GM12878 (cell line): ENCODE measurements around the gene SLC25A39. TPM values are rescaled to one million over a fixed set of nuclear protein-coding genes. Genes with fewer than 3 reads are reported as not detected.
A peak's percentile ranks its signal among the peaks of the same experiment; 100 is the strongest.

Experiments
- ATF7 ChIP-seq: fragments of 450-650 bp; IDR thresholded peaks from 2 replicates; pipeline ENCODE4 v1.6.1; 2016; ENCODE audit warnings: low read depth, mild to moderate bottlenecking
- CBX3 ChIP-seq: fragments of 200-600 bp; sonication (generic); IDR thresholded peaks from 2 replicates; pipeline ENCODE4 v1.6.1; 2016; ENCODE audit warnings: low read depth, borderline replicate concordance
- CREB1 ChIP-seq: IDR thresholded peaks from 2 replicates; pipeline ENCODE4 v1.6.1; 2012; ENCODE audit warnings: low read depth, mild to moderate bottlenecking, inconsistent platforms
- DPF2 ChIP-seq: fragments of 450-650 bp; IDR thresholded peaks from 2 replicates; pipeline ENCODE4 v1.6.1; 2017; ENCODE audit warnings: mild to moderate bottlenecking
- FOXM1 ChIP-seq: IDR thresholded peaks from 2 replicates; pipeline ENCODE4 v1.6.1; 2012; ENCODE audit warnings: low read depth, mild to moderate bottlenecking, inconsistent platforms, low read length, moderate library complexity
- LARP7 ChIP-seq: fragments of 450-650 bp; IDR thresholded peaks from 2 replicates; pipeline ENCODE4 v1.6.1; 2017; ENCODE audit warnings: mild to moderate bottlenecking
- RAD51 ChIP-seq: fragments of 450-650 bp; IDR thresholded peaks from 2 replicates; pipeline ENCODE4 v1.6.1; 2016; ENCODE audit warnings: moderate library complexity, mild to moderate bottlenecking, inconsistent platforms
- SMC3 ChIP-seq: IDR thresholded peaks from 2 replicates; pipeline ENCODE4 v1.6.1; 2011; ENCODE audit warnings: low read length, improper control_type of control experiment, borderline replicate concordance
- SUPT20H ChIP-seq: IDR thresholded peaks from 2 replicates; pipeline ENCODE4 v1.6.1; 2011; ENCODE audit warnings: low read depth, mild to moderate bottlenecking, low read length, moderate library complexity, borderline replicate concordance; ENCODE audit not compliant: control insufficient read depth
- TAF1 ChIP-seq: IDR thresholded peaks from 2 replicates; pipeline ENCODE4 v1.6.1; 2011; ENCODE audit warnings: mild to moderate bottlenecking, low read depth, low read length, borderline replicate concordance
- TCF3 ChIP-seq: IDR thresholded peaks from 2 replicates; pipeline ENCODE4 v1.6.1; 2012; ENCODE audit warnings: low read depth, mild to moderate bottlenecking, low read length, borderline replicate concordance; ENCODE audit not compliant: insufficient read depth
- WRNIP1 ChIP-seq: IDR thresholded peaks from 2 replicates; pipeline ENCODE4 v1.6.1; 2011; ENCODE audit warnings: low read depth, low read length, improper control_type of control experiment, borderline replicate concordance
- YY1 ChIP-seq: IDR thresholded peaks from 2 replicates; pipeline ENCODE4 v1.6.1; 2011; ENCODE audit warnings: low read depth, mild to moderate bottlenecking, low read length
- ZNF384 ChIP-seq: IDR thresholded peaks from 2 replicates; pipeline ENCODE4 v1.6.1; 2012; ENCODE audit warnings: low read depth, mild to moderate bottlenecking, low read length, improper control_type of control experiment, borderline replicate concordance
- ZSCAN29 ChIP-seq: fragments of 450-650 bp; IDR thresholded peaks from 2 replicates; pipeline ENCODE4 v1.6.1; 2017; ENCODE audit warnings: mild to moderate bottlenecking, moderate library complexity
- polyA plus RNA-seq, 11 experiments: library from polyadenylated mRNA; depleted of rRNA in 4 of 11; unstranded in 6 of 11; stranded (reverse) in 5 of 11; fragments of >200 nt; fragmentation: Nextera tagmentation in 4 of 11; fragmentation: Illumina TruSeq in 1 of 11; extraction: Ambion mirVana in 4 of 11; extraction: Trizol in 1 of 11; gene quantifications; 1 replicate in 1 of 11; 2 replicates in 10 of 11; pipeline versions ENCODE4 v1.2.1 to v1.2.3, GENCODE V29; 2011 to 2016; ENCODE audit warnings: inconsistent platforms in 2 of 11, missing spikeins in 2 of 11, low read depth in 1 of 11
- total RNA-seq, 4 experiments: library from RNA; depleted of rRNA in 3 of 4; stranded (reverse); fragments of >200 nt in 3 of 4; fragmentation: Illumina TruSeq in 1 of 4; extraction: Trizol in 1 of 4; gene quantifications; 2 replicates each; pipeline versions ENCODE4 v1.2.1 to v1.2.3, GENCODE V29; 2013 to 2021
- TF ChIP-seq, protein P1 (sequence below): fragments of 450-650 bp; IDR thresholded peaks from 2 replicates; pipeline ENCODE4 v1.6.1; 2017; ENCODE audit warnings: antibody characterized with exemption, mild to moderate bottlenecking, moderate library complexity
- TF ChIP-seq, protein P2 (sequence below): fragments of 450-650 bp; IDR thresholded peaks from 2 replicates; pipeline ENCODE4 v1.6.1; 2017; ENCODE audit warnings: mild to moderate bottlenecking, moderate library complexity
- TF ChIP-seq, protein P3 (sequence below): fragments of 450-650 bp; IDR thresholded peaks from 2 replicates; pipeline ENCODE4 v1.6.1; 2017; ENCODE audit warnings: mild to moderate bottlenecking, moderate library complexity
- TF ChIP-seq, protein P4 (sequence below): IDR thresholded peaks from 2 replicates; pipeline ENCODE4 v1.6.1; 2011; ENCODE audit warnings: mild to moderate bottlenecking, low read depth, low read length, moderate library complexity; ENCODE audit not compliant: insufficient replicate concordance

Gene SLC25A39
- total and polyA plus RNA-seq, 10 of the 15 experiments (the other 5 are each of a cell fraction or from before 2014, with no cell fraction given) = 3.5 to 270 (median 150) TPM

DNA sequence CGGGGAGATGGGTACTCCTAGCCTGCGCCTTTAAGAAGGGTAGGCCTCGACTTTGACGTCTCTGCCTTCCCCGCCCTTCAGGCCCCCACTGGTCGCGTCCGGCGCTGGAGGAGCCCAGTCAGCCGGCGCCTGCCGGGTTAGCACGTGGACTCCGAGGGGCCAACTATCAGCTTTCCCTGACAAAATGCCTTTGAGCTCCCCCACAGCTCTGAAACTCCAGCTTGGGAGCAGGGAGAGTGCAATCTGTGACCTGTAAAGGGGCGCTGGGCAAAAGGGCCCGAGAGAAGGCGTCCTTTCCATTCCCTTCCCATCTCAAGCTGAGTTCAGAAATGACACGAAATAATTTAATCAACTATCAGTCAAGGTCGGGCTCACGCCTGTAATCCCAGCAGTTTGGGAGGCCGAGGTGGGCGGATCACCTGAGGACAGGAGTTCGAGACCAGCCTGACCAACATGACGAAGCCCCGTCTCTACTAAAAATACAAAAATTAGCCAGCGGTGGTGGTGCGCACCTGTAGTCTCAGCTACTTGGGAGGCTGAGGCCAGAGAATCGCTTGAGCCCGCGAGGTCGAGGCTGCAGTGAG, 2.3 kb upstream of the SLC25A39 start (continued):
- TF ChIP-seq, protein P1, sequence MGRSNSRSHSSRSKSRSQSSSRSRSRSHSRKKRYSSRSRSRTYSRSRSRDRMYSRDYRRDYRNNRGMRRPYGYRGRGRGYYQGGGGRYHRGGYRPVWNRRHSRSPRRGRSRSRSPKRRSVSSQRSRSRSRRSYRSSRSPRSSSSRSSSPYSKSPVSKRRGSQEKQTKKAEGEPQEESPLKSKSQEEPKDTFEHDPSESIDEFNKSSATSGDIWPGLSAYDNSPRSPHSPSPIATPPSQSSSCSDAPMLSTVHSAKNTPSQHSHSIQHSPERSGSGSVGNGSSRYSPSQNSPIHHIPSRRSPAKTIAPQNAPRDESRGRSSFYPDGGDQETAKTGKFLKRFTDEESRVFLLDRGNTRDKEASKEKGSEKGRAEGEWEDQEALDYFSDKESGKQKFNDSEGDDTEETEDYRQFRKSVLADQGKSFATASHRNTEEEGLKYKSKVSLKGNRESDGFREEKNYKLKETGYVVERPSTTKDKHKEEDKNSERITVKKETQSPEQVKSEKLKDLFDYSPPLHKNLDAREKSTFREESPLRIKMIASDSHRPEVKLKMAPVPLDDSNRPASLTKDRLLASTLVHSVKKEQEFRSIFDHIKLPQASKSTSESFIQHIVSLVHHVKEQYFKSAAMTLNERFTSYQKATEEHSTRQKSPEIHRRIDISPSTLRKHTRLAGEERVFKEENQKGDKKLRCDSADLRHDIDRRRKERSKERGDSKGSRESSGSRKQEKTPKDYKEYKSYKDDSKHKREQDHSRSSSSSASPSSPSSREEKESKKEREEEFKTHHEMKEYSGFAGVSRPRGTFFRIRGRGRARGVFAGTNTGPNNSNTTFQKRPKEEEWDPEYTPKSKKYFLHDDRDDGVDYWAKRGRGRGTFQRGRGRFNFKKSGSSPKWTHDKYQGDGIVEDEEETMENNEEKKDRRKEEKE = no peak
- TF ChIP-seq DPF2 = no peak
- TF ChIP-seq WRNIP1 = no peak
- TF ChIP-seq ATF7 = no peak
- TF ChIP-seq, protein P2, sequence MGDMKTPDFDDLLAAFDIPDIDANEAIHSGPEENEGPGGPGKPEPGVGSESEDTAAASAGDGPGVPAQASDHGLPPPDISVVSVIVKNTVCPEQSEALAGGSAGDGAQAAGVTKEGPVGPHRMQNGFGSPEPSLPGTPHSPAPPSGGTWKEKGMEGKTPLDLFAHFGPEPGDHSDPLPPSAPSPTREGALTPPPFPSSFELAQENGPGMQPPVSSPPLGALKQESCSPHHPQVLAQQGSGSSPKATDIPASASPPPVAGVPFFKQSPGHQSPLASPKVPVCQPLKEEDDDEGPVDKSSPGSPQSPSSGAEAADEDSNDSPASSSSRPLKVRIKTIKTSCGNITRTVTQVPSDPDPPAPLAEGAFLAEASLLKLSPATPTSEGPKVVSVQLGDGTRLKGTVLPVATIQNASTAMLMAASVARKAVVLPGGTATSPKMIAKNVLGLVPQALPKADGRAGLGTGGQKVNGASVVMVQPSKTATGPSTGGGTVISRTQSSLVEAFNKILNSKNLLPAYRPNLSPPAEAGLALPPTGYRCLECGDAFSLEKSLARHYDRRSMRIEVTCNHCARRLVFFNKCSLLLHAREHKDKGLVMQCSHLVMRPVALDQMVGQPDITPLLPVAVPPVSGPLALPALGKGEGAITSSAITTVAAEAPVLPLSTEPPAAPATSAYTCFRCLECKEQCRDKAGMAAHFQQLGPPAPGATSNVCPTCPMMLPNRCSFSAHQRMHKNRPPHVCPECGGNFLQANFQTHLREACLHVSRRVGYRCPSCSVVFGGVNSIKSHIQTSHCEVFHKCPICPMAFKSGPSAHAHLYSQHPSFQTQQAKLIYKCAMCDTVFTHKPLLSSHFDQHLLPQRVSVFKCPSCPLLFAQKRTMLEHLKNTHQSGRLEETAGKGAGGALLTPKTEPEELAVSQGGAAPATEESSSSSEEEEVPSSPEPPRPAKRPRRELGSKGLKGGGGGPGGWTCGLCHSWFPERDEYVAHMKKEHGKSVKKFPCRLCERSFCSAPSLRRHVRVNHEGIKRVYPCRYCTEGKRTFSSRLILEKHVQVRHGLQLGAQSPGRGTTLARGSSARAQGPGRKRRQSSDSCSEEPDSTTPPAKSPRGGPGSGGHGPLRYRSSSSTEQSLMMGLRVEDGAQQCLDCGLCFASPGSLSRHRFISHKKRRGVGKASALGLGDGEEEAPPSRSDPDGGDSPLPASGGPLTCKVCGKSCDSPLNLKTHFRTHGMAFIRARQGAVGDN = no peak
- no peak for TF ChIP-seq SUPT20H
- TF ChIP-seq FOXM1 = no peak
- no peak for TF ChIP-seq TCF3
- no peak for TF ChIP-seq SMC3
- TF ChIP-seq YY1 = no peak
- TF ChIP-seq, protein P3, sequence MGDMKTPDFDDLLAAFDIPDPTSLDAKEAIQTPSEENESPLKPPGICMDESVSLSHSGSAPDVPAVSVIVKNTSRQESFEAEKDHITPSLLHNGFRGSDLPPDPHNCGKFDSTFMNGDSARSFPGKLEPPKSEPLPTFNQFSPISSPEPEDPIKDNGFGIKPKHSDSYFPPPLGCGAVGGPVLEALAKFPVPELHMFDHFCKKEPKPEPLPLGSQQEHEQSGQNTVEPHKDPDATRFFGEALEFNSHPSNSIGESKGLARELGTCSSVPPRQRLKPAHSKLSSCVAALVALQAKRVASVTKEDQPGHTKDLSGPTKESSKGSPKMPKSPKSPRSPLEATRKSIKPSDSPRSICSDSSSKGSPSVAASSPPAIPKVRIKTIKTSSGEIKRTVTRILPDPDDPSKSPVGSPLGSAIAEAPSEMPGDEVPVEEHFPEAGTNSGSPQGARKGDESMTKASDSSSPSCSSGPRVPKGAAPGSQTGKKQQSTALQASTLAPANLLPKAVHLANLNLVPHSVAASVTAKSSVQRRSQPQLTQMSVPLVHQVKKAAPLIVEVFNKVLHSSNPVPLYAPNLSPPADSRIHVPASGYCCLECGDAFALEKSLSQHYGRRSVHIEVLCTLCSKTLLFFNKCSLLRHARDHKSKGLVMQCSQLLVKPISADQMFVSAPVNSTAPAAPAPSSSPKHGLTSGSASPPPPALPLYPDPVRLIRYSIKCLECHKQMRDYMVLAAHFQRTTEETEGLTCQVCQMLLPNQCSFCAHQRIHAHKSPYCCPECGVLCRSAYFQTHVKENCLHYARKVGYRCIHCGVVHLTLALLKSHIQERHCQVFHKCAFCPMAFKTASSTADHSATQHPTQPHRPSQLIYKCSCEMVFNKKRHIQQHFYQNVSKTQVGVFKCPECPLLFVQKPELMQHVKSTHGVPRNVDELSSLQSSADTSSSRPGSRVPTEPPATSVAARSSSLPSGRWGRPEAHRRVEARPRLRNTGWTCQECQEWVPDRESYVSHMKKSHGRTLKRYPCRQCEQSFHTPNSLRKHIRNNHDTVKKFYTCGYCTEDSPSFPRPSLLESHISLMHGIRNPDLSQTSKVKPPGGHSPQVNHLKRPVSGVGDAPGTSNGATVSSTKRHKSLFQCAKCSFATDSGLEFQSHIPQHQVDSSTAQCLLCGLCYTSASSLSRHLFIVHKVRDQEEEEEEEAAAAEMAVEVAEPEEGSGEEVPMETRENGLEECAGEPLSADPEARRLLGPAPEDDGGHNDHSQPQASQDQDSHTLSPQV = no peak
- TF ChIP-seq CREB1 = peak; percentile 77
- 0 out of 2 replicates have a peak, but pooled peaks have one; percentile 23 for TF ChIP-seq TAF1
- TF ChIP-seq, protein P4, sequence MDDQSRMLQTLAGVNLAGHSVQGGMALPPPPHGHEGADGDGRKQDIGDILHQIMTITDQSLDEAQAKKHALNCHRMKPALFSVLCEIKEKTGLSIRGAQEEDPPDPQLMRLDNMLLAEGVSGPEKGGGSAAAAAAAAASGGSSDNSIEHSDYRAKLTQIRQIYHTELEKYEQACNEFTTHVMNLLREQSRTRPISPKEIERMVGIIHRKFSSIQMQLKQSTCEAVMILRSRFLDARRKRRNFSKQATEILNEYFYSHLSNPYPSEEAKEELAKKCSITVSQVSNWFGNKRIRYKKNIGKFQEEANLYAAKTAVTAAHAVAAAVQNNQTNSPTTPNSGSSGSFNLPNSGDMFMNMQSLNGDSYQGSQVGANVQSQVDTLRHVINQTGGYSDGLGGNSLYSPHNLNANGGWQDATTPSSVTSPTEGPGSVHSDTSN = no peak
- no peak for TF ChIP-seq CBX3
- TF ChIP-seq LARP7 = 0 out of 2 replicates have a peak, but pooled peaks have one; percentile 19
- no peak for TF ChIP-seq ZSCAN29
- no peak for TF ChIP-seq ZNF384
- TF ChIP-seq RAD51 = peak; percentile 88
